B cell (primary cell): ENCODE measurements around the gene GATAD2B. TPM values are rescaled to one million over a fixed set of nuclear protein-coding genes. Genes with fewer than 3 reads are reported as not detected.
A peak's percentile ranks its signal among the peaks of the same experiment; 100 is the strongest.
"Not testable (repeated sequence)": the region's sequence is repeated elsewhere in the genome, so short reads cannot be mapped to it uniquely, and the experiment has no call there.

Source experiments
- ATAC-seq: fragments of 200-7000 bp; cut with Tn5 transposase; one replicate; pipeline ENCODE4 v1.10.0; 2021; ENCODE audit warnings: low read depth, mild to moderate bottlenecking, moderate number of reproducible peaks, moderate library complexity
- CTCF ChIA-PET: fragments of 350-600 bp; sonication (Branson Sonifier 250); formaldehyde crosslinking; loops from one replicate; lab custom pipeline; 2021; ENCODE audit warnings: antibody characterized with exemption, inconsistent platforms; lab: Charles Lee
- POLR2A ChIA-PET: fragments of 350-600 bp; sonication (Branson Sonifier 250); formaldehyde crosslinking; loops from one replicate; lab custom pipeline; 2021; ENCODE audit warnings: antibody characterized with exemption; lab: Charles Lee
- DNase-seq: peaks from one replicate; pipeline ENCODE4 v3.0.0; 2013
- H2AFZ ChIP-seq: 2 replicates; pipeline ENCODE4 v1.6.1; 2012; ENCODE audit warnings: mild to moderate bottlenecking, low read depth, low read length; ENCODE audit not compliant: insufficient read depth, poor library complexity, severe bottlenecking
- H3K27ac ChIP-seq, 2 donors: 1 replicate in 1 of 2; 2 replicates in 1 of 2; pipeline ENCODE4 v1.5.1; 2012 to 2013; ENCODE audit warnings: low read length in 2 of 2, mild to moderate bottlenecking in 2 of 2, moderate library complexity in 1 of 2
- H3K27me3 ChIP-seq, 4 experiments: fragments of 200-600 bp in 1 of 4; sonication (generic) in 1 of 4; replicated peaks in 1 of 4; 1 replicate in 2 of 4; 2 replicates in 2 of 4; pipeline versions ENCODE4 v1.6.1 to v1.7.0; 2013 to 2016; ENCODE audit warnings: low read length in 3 of 4, mild to moderate bottlenecking in 2 of 4, mixed read lengths in 1 of 4, moderate library complexity in 1 of 4; ENCODE audit not compliant: insufficient read depth in 4 of 4, control insufficient read depth in 3 of 4; ENCODE audit errors: control extremely low read depth in 1 of 4
- H3K36me3 ChIP-seq, 2 experiments: replicated peaks in 1 of 2; 1 replicate in 1 of 2; 2 replicates in 1 of 2; pipeline versions ENCODE4 v1.6.1 to v1.7.1; 2013; ENCODE audit warnings: low read length in 1 of 2; ENCODE audit not compliant: insufficient read depth in 2 of 2, control insufficient read depth in 1 of 2; ENCODE audit errors: control extremely low read depth in 1 of 2, extremely low read depth in 1 of 2
- H3K4me1 ChIP-seq, 2 donors: fragments of 200-600 bp in 1 of 2; sonication (generic) in 1 of 2; 1 replicate in 1 of 2; 2 replicates in 1 of 2; pipeline versions ENCODE4 v1.5.1 to v1.6.1; 2013 to 2017; ENCODE audit warnings: low read length in 2 of 2; ENCODE audit not compliant: control insufficient read depth in 2 of 2, insufficient read depth in 2 of 2
- H3K4me2 ChIP-seq: replicated peaks from 2 replicates; pipeline ENCODE3; 2012; ENCODE audit warnings: mild to moderate bottlenecking, low read depth, low read length; ENCODE audit not compliant: poor library complexity, severe bottlenecking
- H3K4me3 ChIP-seq, 5 experiments: fragments of 200-600 bp in 1 of 5; sonication (generic) in 1 of 5; 1 replicate in 3 of 5; 2 replicates in 2 of 5; pipeline versions ENCODE4 v1.5.1 to v1.7.0; 2011 to 2016; ENCODE audit warnings: low read length in 4 of 5, mild to moderate bottlenecking in 4 of 5, low read depth in 2 of 5, control low read depth in 1 of 5, moderate library complexity in 1 of 5; ENCODE audit not compliant: insufficient read depth in 1 of 5; ENCODE audit errors: control extremely low read depth in 1 of 5, extremely low read depth in 1 of 5
- H3K79me2 ChIP-seq: fragments of 200-600 bp; sonication (generic); one replicate; pipeline ENCODE4 v1.6.0; 2016; ENCODE audit warnings: low read length; ENCODE audit not compliant: control insufficient read depth, insufficient read depth
- H3K9ac ChIP-seq: fragments of 200-600 bp; sonication (generic); 2 replicates; pipeline ENCODE4 v1.6.1; 2017; ENCODE audit warnings: mild to moderate bottlenecking, low read length, moderate library complexity
- H3K9me3 ChIP-seq, 3 donors: one replicate each; pipeline versions ENCODE4 v1.6.1 to v1.7.1; 2013; ENCODE audit warnings: low read length in 2 of 3; ENCODE audit not compliant: control insufficient read depth in 2 of 3, insufficient read depth in 1 of 3; ENCODE audit errors: control extremely low read depth in 1 of 3
- H4K20me1 ChIP-seq: 2 replicates; pipeline ENCODE4 v1.6.0; 2012; ENCODE audit warnings: mild to moderate bottlenecking, low read length; ENCODE audit not compliant: insufficient read depth, control insufficient read depth, poor library complexity, severe bottlenecking
- H3K27ac Mint-ChIP-seq: one replicate; pipeline ENCODE4 v1.8.0; 2021; ENCODE audit warnings: mixed read lengths
- H3K27me3 Mint-ChIP-seq: one replicate; pipeline ENCODE4 v1.8.0; 2021; ENCODE audit warnings: mixed read lengths
- H3K4me1 Mint-ChIP-seq: one replicate; pipeline ENCODE4 v1.8.0; 2021; ENCODE audit warnings: mixed read lengths
- H3K4me3 Mint-ChIP-seq: one replicate; pipeline ENCODE4 v1.8.0; 2021; ENCODE audit warnings: mixed read lengths
- H3K9me3 Mint-ChIP-seq: one replicate; pipeline ENCODE4 v1.8.0; 2022; ENCODE audit warnings: mixed read lengths; ENCODE audit not compliant: insufficient read depth
- EZH2 ChIP-seq: IDR thresholded peaks from 2 replicates; pipeline ENCODE4 v1.6.1; 2012; ENCODE audit warnings: borderline replicate concordance, low read depth, mild to moderate bottlenecking, moderate library complexity, low read length; ENCODE audit not compliant: insufficient read depth, poor library complexity, severe bottlenecking
- WGBS: methylation state at CpG from one replicate; pipeline ENCODE4 v1.1.5; 2013; ENCODE audit warnings: missing lambda C conversion rate; ENCODE audit not compliant: insufficient coverage; 5-methylcytosine and 5-hydroxymethylcytosine counted together
- intact Hi-C: fragments of 100-400 bp; cut with micrococcal nuclease; formaldehyde crosslinking; loops from one replicate; pipeline ENCODE4 v1.10.0; 2022
- polyA plus RNA-seq: library from polyadenylated mRNA; depleted of rRNA; stranded (reverse); fragments of >200 nt; gene quantifications from 2 replicates; pipeline ENCODE4 v1.2.3, GENCODE V29; 2012
- total RNA-seq, 2 donors: library from RNA; stranded (reverse); fragments of 120-200 nt in 1 of 2; gene quantifications; 1 replicate in 1 of 2; 2 replicates in 1 of 2; pipeline versions ENCODE4 v1.2.3 to v1.2.4, GENCODE V29; 2013 to 2022
- TF ChIP-seq, protein P1 (sequence below): fragments of 200-600 bp; IDR thresholded peaks from one replicate; pipeline ENCODE4 v1.8.0; 2022; ENCODE audit warnings: antibody characterized with exemption, mild to moderate bottlenecking

The GATAD2B gene
- total and polyA plus RNA-seq, 2 donors (not counting 1 experiment from before 2014, with no cell fraction given): 16.7 to 105 TPM

DNA sequence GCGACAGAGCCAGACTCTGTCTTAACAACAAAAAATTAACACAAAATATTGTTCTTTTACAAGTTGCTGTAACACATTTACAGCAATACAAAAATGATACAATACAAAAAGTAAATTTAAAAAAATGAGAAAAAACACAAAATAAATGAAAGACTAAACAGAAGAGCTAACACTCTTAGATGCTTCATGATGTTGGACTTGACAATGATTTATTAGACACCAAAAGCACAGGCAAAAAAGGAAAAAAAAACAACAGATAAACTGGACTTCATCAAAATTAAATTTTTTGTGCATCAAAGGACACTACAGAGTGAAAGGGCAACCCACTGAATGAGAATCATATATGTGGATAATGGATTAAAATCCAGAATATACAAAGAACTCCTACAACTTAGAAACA, 16.4 kb downstream of the GATAD2B start:
- no peak for DNase-seq
- no peaks in the 10 kb centered on the region for H3K27me3 ChIP-seq
- H3K27ac ChIP-seq: peak overlapping the region in 1 of 2 donors; percentile 5
- TF ChIP-seq EZH2: no peak
- TF ChIP-seq, protein P1, sequence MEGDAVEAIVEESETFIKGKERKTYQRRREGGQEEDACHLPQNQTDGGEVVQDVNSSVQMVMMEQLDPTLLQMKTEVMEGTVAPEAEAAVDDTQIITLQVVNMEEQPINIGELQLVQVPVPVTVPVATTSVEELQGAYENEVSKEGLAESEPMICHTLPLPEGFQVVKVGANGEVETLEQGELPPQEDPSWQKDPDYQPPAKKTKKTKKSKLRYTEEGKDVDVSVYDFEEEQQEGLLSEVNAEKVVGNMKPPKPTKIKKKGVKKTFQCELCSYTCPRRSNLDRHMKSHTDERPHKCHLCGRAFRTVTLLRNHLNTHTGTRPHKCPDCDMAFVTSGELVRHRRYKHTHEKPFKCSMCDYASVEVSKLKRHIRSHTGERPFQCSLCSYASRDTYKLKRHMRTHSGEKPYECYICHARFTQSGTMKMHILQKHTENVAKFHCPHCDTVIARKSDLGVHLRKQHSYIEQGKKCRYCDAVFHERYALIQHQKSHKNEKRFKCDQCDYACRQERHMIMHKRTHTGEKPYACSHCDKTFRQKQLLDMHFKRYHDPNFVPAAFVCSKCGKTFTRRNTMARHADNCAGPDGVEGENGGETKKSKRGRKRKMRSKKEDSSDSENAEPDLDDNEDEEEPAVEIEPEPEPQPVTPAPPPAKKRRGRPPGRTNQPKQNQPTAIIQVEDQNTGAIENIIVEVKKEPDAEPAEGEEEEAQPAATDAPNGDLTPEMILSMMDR: no peak
- H3K4me1 Mint-ChIP-seq: peaks cover 15% of the 10 kb centered on the region
- H4K20me1 ChIP-seq: peaks cover 91% of the 10 kb centered on the region
- peaks cover 0 to 11% of the 10 kb centered on the region in 2 donors for H3K4me1 ChIP-seq
- H3K79me2 ChIP-seq: peaks cover 98% of the 10 kb centered on the region
- no peak overlapping the region for H3K4me2 ChIP-seq
- H3K27me3 Mint-ChIP-seq: no peaks in the 10 kb centered on the region
- peaks cover 2 to 8% of the 10 kb centered on the region in 2 experiments for H3K36me3 ChIP-seq
- no peak overlapping the region for H3K9ac ChIP-seq
- H3K9me3 ChIP-seq: peaks cover 0 to 4% (median 0%) of the 10 kb centered on the region in 3 donors
- intact Hi-C loops: no loop called here
- H3K27ac Mint-ChIP-seq: no peak overlapping the region
- H3K9me3 Mint-ChIP-seq: no peaks in the 10 kb centered on the region
- WGBS: no CpG with 5 or more reads among the region's 1 CpG
- no peak for ATAC-seq
- no peak overlapping the region for H3K4me3 ChIP-seq
- ChIA-PET CTCF (no interaction called here), POLR2A (no interaction called here)
- no peak overlapping the region for H3K4me3 Mint-ChIP-seq
- H2AFZ ChIP-seq: no peak overlapping the region

DNA sequence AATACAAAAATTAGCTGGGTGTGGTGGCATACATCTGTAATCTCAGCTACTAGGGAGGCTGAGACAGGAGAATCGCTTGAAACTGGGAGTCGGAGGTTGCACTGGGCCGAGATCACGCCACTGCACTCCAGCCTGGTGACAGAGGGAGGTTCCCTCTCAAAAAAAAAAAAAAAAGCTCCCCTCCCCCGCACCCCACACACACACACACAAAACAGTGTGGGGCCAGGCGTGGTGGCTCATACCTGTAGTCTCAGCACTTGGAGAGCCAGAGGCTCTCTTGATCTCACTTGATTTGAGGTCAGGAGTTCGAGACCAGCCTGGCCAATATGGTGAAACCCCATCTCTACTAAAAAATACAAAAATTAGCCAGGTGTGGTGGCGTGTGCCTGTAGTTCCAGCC, 16.9 kb downstream of the GATAD2B start:
- H3K9me3 Mint-ChIP-seq, H3K9ac ChIP-seq, DNase-seq, CTCF ChIA-PET, ATAC-seq, H3K27me3 ChIP-seq, H3K27ac Mint-ChIP-seq, H3K36me3 ChIP-seq, H3K4me3 ChIP-seq, H3K4me2 ChIP-seq, H3K4me3 Mint-ChIP-seq, H3K27me3 Mint-ChIP-seq, H3K27ac ChIP-seq, H3K9me3 ChIP-seq, intact Hi-C loops, H2AFZ ChIP-seq: not testable (repeated sequence)
- peaks cover 15% of the 10 kb centered on the region for H3K4me1 Mint-ChIP-seq
- Histone ChIP-seq H4K20me1 (peaks cover 91% of the 10 kb centered on the region), H3K79me2 (peaks cover 98% of the 10 kb centered on the region), H3K4me1 (peaks cover 0 to 11% of the 10 kb centered on the region in 2 donors)
- WGBS: no CpG with 5 or more reads among the region's 8 CpGs
- POLR2A ChIA-PET: interaction anchor here (0.7 kb wide), 3 partner anchors 52 to 84 kb away, joined by 7 to 10 read pairs (median 8); partner anchors contain the start of gene CRTC2
